ENCODE results near the gene TAF4.

Gene TAF4

GRCh38 chr20:61939691-61940360, 125.9 kb downstream of the TAF4 start:
- DNase-seq, result no peak

GRCh38 chr20:61938839-61939690, 126.6 kb downstream of the TAF4 start:
- DNase-seq, result no peak

- DNase-seq, result no peak
Measured at GRCh38 chr20:61937963-61938838, 127.5 kb downstream of the TAF4 start.

- DNase-seq, result no peak
Measured at GRCh38 chr20:61937146-61937962, 128.3 kb downstream of the TAF4 start.

- no peak for DNase-seq
Measured at GRCh38 chr20:61936701-61937131, 129.0 kb downstream of the TAF4 start.

GRCh38 chr20:61935926-61936700, 129.6 kb downstream of the TAF4 start:
- DNase-seq, result no peak

- no peak for DNase-seq
Measured at GRCh38 chr20:61934716-61935530, 130.8 kb downstream of the TAF4 start.

- no peak for DNase-seq
Measured at GRCh38 chr20:61933951-61934715, 131.5 kb downstream of the TAF4 start.

GRCh38 chr20:61933481-61933950, 132.2 kb downstream of the TAF4 start:
- DNase-seq, result no peak

- DNase-seq, result no peak
Measured at GRCh38 chr20:61932711-61933480, 132.8 kb downstream of the TAF4 start.

- DNase-seq, result no peak
Measured at GRCh38 chr20:61932199-61932592, 133.5 kb downstream of the TAF4 start.

GRCh38 chr20:61931476-61932198, 134.0 kb downstream of the TAF4 start:
- DNase-seq, result no peak

- DNase-seq, result no peak
Measured at GRCh38 chr20:61930776-61931475, 134.8 kb downstream of the TAF4 start.

- no peak for DNase-seq
Measured at GRCh38 chr20:61929971-61930666, 135.6 kb downstream of the TAF4 start.

- DNase-seq, result no peak
Measured at GRCh38 chr20:61929561-61929960, 136.1 kb downstream of the TAF4 start.

GRCh38 chr20:61927826-61928541, 137.7 kb downstream of the TAF4 start:
- DNase-seq, result no peak

Measured in inflammatory macrophage treated with lipopolysaccharide for 1 hour (primary cell).